ENCODE measurements around the gene CFAP206.
A peak's percentile ranks its signal among the peaks of the same experiment; 100 is the strongest.

CFAP206 gene

DNA sequence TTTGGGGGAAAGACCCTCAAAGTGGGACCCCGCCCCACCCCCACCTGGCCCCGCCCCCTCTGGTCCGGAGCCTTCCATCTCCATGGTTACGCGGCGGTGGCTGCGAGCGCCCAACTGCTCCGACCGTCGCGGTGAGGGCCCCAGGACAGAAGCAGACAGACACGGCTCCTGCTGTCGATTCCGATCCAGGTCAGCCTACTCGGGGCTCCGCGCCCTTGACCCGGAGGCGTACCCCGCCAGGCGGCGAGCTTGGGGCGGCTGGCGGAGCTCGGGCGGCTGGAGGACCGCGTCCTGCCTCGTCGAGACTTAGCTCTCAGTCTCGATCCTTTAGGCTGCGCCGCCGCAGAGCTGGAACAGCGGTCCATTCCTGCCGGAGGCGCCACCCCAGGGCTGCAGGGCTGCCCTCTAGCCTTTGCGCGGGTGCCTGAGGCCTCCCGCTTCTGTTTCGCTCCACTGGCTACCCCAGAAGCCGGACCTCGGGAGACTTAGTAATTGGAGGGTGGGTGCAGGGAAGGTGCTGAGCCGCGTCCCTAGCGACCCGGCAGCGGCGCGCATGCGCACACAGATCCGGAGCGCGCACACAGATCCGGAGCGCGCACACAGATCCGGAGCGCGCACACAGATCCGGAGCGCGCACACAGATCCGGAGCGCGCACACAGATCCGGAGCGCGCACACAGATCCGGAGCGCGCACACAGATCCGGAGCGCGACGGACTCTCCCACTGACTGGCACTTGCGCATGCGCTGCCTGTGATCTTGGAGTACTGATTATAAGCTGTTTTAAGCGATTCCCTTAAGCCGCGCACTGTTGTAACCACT lies at the start of gene CFAP206:
TSS of gene CFAP206 (plus strand) at position 72 of the 820 bp plus-strand sequence. CDS start 1,868 bp downstream, outside the sequence.
- peak; percentile 84 for DNase-seq

GRCh38 chr6:87364602-87365252 lies 43.0 kb upstream of the CFAP206 start:
- DNase-seq: no peak

DNA sequence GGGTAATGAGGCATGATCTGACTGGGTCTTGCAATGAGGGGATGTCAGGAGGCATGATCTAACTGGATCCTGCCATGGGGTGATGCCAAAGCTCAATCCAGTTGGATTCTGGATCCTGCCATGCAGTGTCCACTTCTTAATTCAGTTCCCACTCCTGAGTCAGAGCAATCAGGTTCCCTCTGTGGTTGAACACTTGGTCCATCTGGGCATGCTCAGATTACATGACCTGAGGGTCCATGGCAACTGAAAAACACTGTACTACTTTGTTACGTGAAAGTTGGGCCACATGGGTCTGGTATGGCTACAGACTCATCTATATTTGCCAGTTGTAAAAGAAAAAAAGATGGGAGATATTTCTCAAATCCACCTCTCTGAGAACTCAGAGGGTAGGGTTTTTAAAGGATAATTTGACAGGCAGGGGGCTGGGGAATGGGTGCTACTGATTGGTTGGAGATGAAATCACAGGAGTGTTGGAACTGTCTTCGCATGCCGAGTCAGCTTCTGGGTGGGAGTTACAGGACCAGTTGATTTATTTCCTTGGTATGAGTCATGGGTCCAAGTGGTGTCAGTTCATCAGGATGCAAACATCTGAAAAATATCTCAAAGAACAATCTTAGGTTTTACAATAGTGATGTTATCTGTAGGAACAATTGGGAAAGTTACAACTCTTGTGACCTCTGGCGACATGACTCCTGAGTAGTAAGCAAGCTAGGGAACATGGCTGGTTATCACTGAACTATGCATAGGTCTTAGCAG lies 41.5 kb upstream of the CFAP206 start:
- DNase-seq: no peak

- DNase-seq: no peak
Measured at GRCh38 chr6:87366899-87367298, 40.9 kb upstream of the CFAP206 start.

DNA sequence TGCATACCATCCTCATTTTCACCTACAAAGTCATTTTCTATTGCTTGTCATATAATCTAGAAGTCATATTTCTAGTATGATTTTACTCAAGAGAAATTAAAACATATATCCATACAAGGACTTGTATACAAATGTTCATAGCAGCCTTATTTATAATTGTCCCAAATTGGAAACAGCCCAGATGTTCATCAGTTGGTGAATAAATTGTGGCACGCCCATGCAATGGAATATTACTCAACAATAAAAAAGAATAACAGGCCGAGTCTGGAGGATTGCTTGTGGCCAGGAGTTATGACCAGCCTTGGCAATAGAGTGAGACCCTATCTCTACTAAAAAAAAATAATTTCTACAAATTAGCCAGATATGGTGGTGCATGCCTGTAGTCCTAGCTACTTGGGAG lies 34.4 kb upstream of the CFAP206 start:
- DNase-seq: no peak

DNA sequence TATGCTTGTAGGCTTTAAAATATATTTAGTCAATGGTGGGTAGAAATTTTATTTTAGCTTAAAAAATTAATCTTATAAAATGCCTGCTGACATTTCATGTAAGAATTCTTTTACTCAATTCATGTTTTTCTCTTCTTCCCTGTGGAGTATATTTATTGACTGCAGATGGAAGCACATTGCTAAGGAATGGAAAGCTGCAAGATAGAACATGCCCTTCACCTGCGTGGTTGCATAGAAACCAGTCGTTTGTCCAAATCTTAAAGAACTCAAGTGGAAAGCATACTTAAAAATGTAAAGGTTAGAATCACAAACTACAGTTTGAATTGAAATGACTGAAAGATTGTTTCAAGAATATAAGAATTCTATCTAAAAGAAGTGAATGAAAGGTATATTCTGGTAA lies 32.5 kb upstream of the CFAP206 start:
- no peak for DNase-seq

- no peak for DNase-seq
Measured at GRCh38 chr6:87376643-87377042, 31.1 kb upstream of the CFAP206 start.

DNA sequence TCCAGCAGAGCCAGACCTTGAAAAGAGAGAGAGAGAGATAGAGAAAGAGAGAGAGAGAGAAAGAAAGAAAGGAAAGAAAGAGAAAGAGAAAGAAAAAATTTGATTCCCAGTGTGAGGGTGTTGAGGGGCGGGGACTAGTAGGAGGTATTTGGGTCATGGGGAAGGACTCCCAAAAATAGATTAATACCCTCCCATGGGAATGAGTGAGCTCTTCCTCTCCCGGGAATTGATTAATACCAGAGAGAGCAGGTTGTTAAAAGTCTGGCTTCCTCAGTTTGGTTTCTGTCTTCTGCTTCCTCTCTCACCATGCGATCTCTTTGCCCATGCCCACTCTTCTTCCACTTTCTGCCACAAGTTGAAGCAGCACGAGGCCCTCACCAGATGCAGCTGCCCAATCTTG lies 28.8 kb upstream of the CFAP206 start:
- no peak for DNase-seq

GRCh38 chr6:87382861-87383260 lies 24.9 kb upstream of the CFAP206 start:
- DNase-seq: no peak

DNA sequence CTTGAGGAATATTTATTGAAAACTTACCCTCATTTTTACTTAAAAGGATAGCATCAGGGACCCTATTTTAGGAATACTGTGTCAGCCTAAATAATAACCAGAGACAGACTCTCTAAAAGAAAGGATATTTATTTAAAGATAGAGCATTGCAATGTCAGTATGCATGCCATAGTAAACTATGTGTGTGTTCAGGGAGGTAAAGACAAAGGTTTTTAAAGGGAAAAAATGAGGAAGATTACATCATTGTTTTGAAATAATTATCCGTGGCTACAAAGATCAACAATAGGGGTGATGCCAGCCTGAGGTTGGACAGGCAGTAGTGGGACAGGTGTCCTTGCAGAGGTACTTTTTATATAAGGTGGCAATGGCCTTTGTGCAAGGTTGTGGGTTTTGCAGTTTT lies 23.7 kb upstream of the CFAP206 start:
- DNase-seq: no peak

GRCh38 chr6:87384449-87384848 lies 23.3 kb upstream of the CFAP206 start:
- no peak for DNase-seq

DNA sequence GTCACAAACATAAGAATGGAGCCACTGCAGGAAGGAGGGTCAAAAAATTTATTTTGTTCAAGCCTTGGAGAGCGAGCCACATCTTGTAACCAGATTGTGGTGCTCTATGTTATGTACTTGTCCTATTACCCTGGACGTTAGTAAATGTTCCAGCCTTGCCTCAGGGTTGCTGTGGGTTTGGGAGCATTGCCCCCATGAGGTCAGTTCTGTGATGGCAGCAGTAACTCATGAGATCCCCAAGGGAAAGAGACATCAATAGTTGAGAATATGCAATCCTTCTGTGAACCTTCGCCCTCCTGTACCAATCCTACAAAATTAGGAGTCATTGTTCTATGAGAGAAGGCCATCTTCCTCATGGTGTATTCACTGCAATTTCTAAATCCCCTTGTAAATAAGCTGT lies 16.4 kb upstream of the CFAP206 start:
- DNase-seq: no peak

GRCh38 chr6:87393026-87393622 lies 14.6 kb upstream of the CFAP206 start:
- DNase-seq: peak; percentile 69

- DNase-seq: no peak
Measured at GRCh38 chr6:87395431-87395830, 12.3 kb upstream of the CFAP206 start.

DNA sequence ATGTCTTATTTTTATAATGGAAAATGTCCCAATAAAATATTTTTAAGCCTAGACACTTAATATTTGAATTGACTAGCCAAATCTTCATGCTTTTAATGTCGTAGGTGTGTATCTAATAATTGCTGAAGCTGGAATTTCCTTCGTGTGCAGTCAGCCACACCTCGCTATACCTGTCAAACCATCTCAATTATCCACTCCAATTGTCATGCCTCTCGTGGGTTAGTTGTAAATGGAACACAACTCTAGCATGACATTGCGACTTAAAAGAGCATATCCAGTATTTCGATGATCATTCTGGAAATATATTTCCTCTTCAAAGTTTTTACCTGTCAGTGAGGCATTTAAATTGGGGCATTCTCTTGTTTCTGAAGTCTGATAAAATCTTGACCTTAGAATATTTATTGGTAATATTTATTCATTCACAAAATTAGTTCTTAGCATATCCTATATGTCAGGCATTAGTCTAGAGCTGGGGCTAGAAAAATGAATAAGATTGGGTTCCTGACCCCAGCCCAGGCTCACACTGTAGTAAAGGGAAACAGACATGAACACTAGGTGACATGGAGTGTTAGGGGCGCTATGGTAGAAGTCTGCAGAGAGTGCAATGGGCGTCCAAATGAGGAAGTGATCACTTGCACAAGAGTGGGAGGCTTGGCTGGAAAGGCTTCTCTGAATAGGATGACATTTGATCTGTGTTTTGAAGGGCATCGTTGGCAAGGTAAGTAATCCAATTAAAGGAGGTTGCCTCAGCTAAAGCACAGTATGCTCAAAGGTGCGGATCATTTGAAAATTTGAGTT lies 11.0 kb upstream of the CFAP206 start:
- peak; percentile 2 for DNase-seq

- DNase-seq: no peak
Measured at GRCh38 chr6:87397656-87398055, 10.1 kb upstream of the CFAP206 start.

- DNase-seq: no peak
Measured at GRCh38 chr6:87401832-87402231, 5.9 kb upstream of the CFAP206 start.

- no peak for DNase-seq
Measured at GRCh38 chr6:87407561-87407900, 241 bp upstream of the CFAP206 start.

- DNase-seq: no peak
Measured at GRCh38 chr6:87408721-87409155, 966 bp downstream of the CFAP206 start.

- DNase-seq: no peak
Measured at GRCh38 chr6:87419266-87419665, 11.5 kb downstream of the CFAP206 start.

- no peak for DNase-seq
Measured at GRCh38 chr6:87420360-87420759, 12.6 kb downstream of the CFAP206 start.

- DNase-seq: no peak
Measured at GRCh38 chr6:87421576-87421975, 13.8 kb downstream of the CFAP206 start.

- DNase-seq: no peak
Measured at GRCh38 chr6:87426789-87427188, 19.0 kb downstream of the CFAP206 start.
